Psoas muscle (tissue), 8 donors: ENCODE measurements around the gene ISCU. TPM values are rescaled to one million over a fixed set of nuclear protein-coding genes. Genes with fewer than 3 reads are reported as not detected.

Source experiments
- ATAC-seq, 4 donors: fragments of 200-7000 bp; cut with Tn5 transposase; one replicate each; pipeline ENCODE4 v1.9.1; 2020; ENCODE audit warnings: moderate library complexity in 3 of 4, mild to moderate bottlenecking in 2 of 4
- DNase-seq, 2 donors: peaks; one replicate each; pipeline ENCODE4 v3.0.0-alpha.2; 2020
- H3K27ac ChIP-seq: fragments of 200-600 bp; one replicate; pipeline ENCODE4 v1.8.0; 2022
- H3K27me3 ChIP-seq, 3 donors: fragments of 200-600 bp in 1 of 3; one replicate each; pipeline versions ENCODE4 v1.6.1 to v1.8.0; 2013 to 2022; ENCODE audit warnings: low read length in 2 of 3, mild to moderate bottlenecking in 2 of 3, moderate library complexity in 1 of 3; ENCODE audit not compliant: insufficient read depth in 3 of 3
- H3K36me3 ChIP-seq, 2 donors: fragments of 200-600 bp in 1 of 2; one replicate each; pipeline versions ENCODE4 v1.6.1 to v1.8.0; 2013 to 2022; ENCODE audit warnings: low read depth in 1 of 2, mild to moderate bottlenecking in 1 of 2, moderate library complexity in 1 of 2; ENCODE audit not compliant: insufficient read depth in 1 of 2
- H3K4me1 ChIP-seq: fragments of 200-600 bp; one replicate; pipeline ENCODE4 v1.8.0; 2022
- H3K4me3 ChIP-seq: fragments of 200-600 bp; one replicate; pipeline ENCODE4 v1.8.0; 2022; ENCODE audit warnings: mild to moderate bottlenecking
- H3K9me3 ChIP-seq: fragments of 200-600 bp; one replicate; pipeline ENCODE4 v1.8.0; 2022
- CTCF ChIP-seq: fragments of 200-600 bp; IDR thresholded peaks from one replicate; pipeline ENCODE4 v1.8.0; 2022; ENCODE audit warnings: antibody characterized with exemption
- WGBS, 3 donors: extraction: QIAGEN DNeasy Blood & Tissue Kit; methylation state at CpG; one replicate each; pipeline versions ENCODE4 v1.1.6 to v1.1.7; 2013; 5-methylcytosine and 5-hydroxymethylcytosine counted together
- intact Hi-C, 2 donors: fragments of 100-400 bp; cut with DNase I; formaldehyde crosslinking; loops; one replicate each; pipeline versions ENCODE4 v1.11.0 to v1.14.2; 2022
- polyA plus RNA-seq, 3 donors: library from polyadenylated mRNA; stranded (reverse); fragments of 200-250 nt; gene quantifications; one replicate each; pipeline ENCODE4 v1.2.3, GENCODE V29; 2013
- total RNA-seq, 4 donors: library from RNA; stranded (reverse); fragmentation: NEBNext Ultra II Directional in 2 of 4; extraction: Animal tissue kit (Norgen Biotek cat#: 25700) in 2 of 4; gene quantifications; one replicate each; pipeline versions ENCODE4 v1.2.1 to v1.2.4, GENCODE V29; 2021 to 2023
- donor health status: healthy with polysubstance abuse.
- donor health status: DM: no; HTN: no; CAD: no; lungs with moderate emphysema.
- donor health status: Bipolar disorder and iron deficiency.
- donor health status: healthy.
- donor health status: DM: yes; HTN: yes; CAD: no.
- donor health status: DM: no; HTN: no; CAD: no.
- donor health status: DM: no; HTN: no; CAD: no.
- donor health status: DM: yes; HTN: yes; CAD: no.

Gene ISCU
- total and polyA plus RNA-seq, 7 donors, result 148 to 352 (median 220) TPM

GRCh38 chr12:108584456-108585065 is 22.2 kb downstream of the ISCU start:
- Histone ChIP-seq H3K36me3 (no peaks in the 10 kb centered on the region), H3K4me3 (no peak overlapping the region), H3K9me3 (no peaks in the 10 kb centered on the region), H3K27me3 (no peaks in the 10 kb centered on the region), H3K27ac (no peak overlapping the region), H3K4me1 (no peaks in the 10 kb centered on the region)
- ATAC-seq, result no peak
- WGBS, 3 donors, result 67 to 70% (median 69%) methylated on average over 3 of the region's 3 CpGs
- no peak for DNase-seq
- TF ChIP-seq CTCF, result no peak
- intact Hi-C loops, result no loop called here

GRCh38 chr12:108585864-108586263 is 23.5 kb downstream of the ISCU start:
- no peak overlapping the region for H3K27ac ChIP-seq
- no peaks in the 10 kb centered on the region for H3K9me3 ChIP-seq
- DNase-seq, result no peak
- H3K4me3 ChIP-seq, result no peak overlapping the region
- ATAC-seq, result no peak
- H3K4me1 ChIP-seq, result no peaks in the 10 kb centered on the region
- H3K36me3 ChIP-seq, result no peaks in the 10 kb centered on the region
- TF ChIP-seq CTCF, result no peak
- no peaks in the 10 kb centered on the region for H3K27me3 ChIP-seq
- 53 to 66% (median 58%) methylated on average over 4 of the region's 4 CpGs for WGBS, 3 donors
- intact Hi-C loops, result no loop called here

DNA sequence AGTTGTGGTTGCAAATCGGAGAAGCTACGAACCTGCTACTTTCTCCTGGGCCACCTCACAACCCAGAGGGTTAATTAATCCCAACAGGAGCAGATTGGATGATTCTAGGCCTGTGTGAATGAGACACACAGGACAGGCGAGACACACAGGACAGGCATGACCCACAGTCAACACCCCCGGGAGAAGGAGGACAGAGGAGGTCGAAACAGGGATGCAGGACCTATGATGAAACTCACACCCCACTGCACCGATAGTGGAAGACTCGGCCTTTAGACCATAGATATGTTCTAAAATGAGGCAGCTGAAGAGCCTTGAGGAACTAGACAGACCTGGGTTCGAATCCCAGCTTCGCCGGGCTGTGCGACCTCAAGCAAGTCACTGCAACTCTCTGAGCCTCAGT is 23.9 kb downstream of the ISCU start:
- H3K9me3 ChIP-seq, result no peaks in the 10 kb centered on the region
- no peak for ATAC-seq
- TF ChIP-seq CTCF, result no peak
- no peaks in the 10 kb centered on the region for H3K36me3 ChIP-seq
- H3K27me3 ChIP-seq, result no peaks in the 10 kb centered on the region
- no peak for DNase-seq
- 92 to 93% (median 92%) methylated on average over 11 of the region's 11 CpGs for WGBS, 3 donors
- no peak overlapping the region for H3K4me3 ChIP-seq
- intact Hi-C loops, result no loop called here
- no peaks in the 10 kb centered on the region for H3K4me1 ChIP-seq
- H3K27ac ChIP-seq, result no peak overlapping the region

- ATAC-seq, result no peak
- Histone ChIP-seq H3K27ac (no peak overlapping the region), H3K36me3 (no peaks in the 10 kb centered on the region), H3K4me3 (no peak overlapping the region), H3K27me3 (no peaks in the 10 kb centered on the region), H3K9me3 (no peaks in the 10 kb centered on the region), H3K4me1 (no peaks in the 10 kb centered on the region)
- 52 to 58% (median 53%) methylated on average over 4 of the region's 4 CpGs for WGBS, 3 donors
- DNase-seq, result no peak
- intact Hi-C loops, result no loop called here
- no peak for TF ChIP-seq CTCF
These were observed 25.4 kb downstream of the ISCU start for GRCh38 chr12:108587826-108588225.
